BE2C (cell line): ENCODE measurements around the gene SPP2.

Source experiments
- DNase-seq: peaks from one replicate; pipeline ENCODE4 v3.0.0-alpha.2; 2020
- H3K27me3 ChIP-seq: fragments of 250-450 bp; sonication (Bioruptor Pico); 2 replicates; pipeline ENCODE4 v1.5.1; 2020; ENCODE audit warnings: mild to moderate bottlenecking
- H3K36me3 ChIP-seq: fragments of 250-450 bp; sonication (Bioruptor Pico); 2 replicates; pipeline ENCODE4 v1.5.1; 2020; ENCODE audit warnings: mild to moderate bottlenecking
- H3K4me1 ChIP-seq: fragments of 250-450 bp; sonication (Bioruptor Pico); 2 replicates; pipeline ENCODE4 v1.5.1; 2020
- H3K4me3 ChIP-seq: 2 replicates; pipeline ENCODE4 v1.5.1; 2011; ENCODE audit warnings: low read depth, low read length
- H3K9me3 ChIP-seq: fragments of 250-450 bp; sonication (Bioruptor Pico); 2 replicates; pipeline ENCODE4 v1.5.1; 2020
- TF ChIP-seq, protein P1 (sequence below): IDR thresholded peaks from 2 replicates; pipeline ENCODE4 v1.5.1; 2012; ENCODE audit warnings: mild to moderate bottlenecking, low read depth, low read length

The SPP2 gene

DNA sequence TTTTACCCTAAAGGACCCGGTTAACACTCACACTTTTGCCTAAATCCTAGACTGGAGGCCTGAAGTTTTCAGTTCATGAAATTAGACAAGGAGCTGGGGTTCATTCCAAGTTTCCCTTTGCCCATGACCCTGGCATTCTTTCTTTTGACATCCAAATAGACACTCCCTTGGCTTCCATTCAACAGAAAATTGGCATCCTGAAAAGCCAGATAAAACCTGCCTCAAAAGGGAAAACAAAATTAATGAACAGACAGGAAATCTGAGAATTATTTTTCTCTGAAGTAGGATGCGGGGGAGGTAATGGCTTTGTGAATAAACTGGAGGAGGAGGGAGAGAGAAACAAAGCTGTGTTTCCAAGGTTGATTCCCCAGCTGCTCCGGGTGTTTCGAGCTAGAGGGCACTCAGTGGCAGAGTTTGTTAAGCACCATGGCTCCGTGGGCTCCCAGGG is 41.0 kb downstream of the SPP2 start:
- H3K9me3 ChIP-seq = no peaks in the 10 kb centered on the region
- H3K27me3 ChIP-seq = no peaks in the 10 kb centered on the region
- H3K4me3 ChIP-seq = peak overlapping the region; percentile 15
- TF ChIP-seq, protein P1, sequence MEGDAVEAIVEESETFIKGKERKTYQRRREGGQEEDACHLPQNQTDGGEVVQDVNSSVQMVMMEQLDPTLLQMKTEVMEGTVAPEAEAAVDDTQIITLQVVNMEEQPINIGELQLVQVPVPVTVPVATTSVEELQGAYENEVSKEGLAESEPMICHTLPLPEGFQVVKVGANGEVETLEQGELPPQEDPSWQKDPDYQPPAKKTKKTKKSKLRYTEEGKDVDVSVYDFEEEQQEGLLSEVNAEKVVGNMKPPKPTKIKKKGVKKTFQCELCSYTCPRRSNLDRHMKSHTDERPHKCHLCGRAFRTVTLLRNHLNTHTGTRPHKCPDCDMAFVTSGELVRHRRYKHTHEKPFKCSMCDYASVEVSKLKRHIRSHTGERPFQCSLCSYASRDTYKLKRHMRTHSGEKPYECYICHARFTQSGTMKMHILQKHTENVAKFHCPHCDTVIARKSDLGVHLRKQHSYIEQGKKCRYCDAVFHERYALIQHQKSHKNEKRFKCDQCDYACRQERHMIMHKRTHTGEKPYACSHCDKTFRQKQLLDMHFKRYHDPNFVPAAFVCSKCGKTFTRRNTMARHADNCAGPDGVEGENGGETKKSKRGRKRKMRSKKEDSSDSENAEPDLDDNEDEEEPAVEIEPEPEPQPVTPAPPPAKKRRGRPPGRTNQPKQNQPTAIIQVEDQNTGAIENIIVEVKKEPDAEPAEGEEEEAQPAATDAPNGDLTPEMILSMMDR = no peak
- peaks cover 12% of the 10 kb centered on the region for H3K4me1 ChIP-seq
- no peak for DNase-seq
- no peaks in the 10 kb centered on the region for H3K36me3 ChIP-seq

DNA sequence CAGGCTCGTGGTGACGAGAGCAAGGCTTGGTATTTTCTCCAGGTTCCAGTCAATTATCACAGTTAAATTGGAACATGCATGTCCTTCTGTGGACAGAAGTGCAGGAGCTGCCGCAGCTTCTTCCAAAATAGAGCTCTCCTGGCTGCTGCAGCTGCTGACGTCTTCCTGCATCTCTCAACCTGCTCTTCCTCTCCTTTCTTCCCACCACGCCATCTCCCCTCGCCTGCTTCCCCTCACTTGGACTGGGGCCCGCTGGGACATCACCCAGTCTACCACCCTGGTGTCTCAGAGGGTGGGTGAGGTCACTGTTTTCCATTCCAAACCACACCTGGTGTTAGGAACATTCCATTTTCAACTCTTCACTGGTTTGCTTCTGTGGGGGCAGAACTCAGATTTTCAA is 41.4 kb downstream of the SPP2 start:
- no peak for DNase-seq
- no peaks in the 10 kb centered on the region for H3K36me3 ChIP-seq
- TF ChIP-seq, protein P1 = no peak
- no peaks in the 10 kb centered on the region for H3K27me3 ChIP-seq
- H3K4me1 ChIP-seq = peaks cover 12% of the 10 kb centered on the region
- no peaks in the 10 kb centered on the region for H3K9me3 ChIP-seq
- peak overlapping the region; percentile 15 for H3K4me3 ChIP-seq

DNA sequence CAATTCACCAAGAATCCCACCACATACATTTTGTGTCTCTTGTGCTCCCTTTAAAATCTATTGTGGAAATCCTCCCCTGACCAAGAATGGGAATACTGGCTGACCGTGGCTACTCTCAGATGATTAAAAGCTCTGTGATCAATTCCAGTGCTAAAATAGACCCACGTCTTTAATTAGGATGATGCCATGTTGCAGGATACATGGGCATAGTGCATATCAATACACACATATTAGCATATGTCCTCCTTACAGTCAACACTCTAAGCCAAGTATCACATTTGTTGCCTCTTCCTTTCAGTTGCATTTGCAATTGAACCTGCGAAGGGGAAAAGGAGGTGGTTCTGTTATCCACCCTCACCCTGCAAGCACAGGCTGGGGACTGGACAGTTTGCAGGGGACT is 41.8 kb downstream of the SPP2 start:
- Histone ChIP-seq H3K4me3 (no peak overlapping the region), H3K4me1 (peaks cover 12% of the 10 kb centered on the region)

DNA sequence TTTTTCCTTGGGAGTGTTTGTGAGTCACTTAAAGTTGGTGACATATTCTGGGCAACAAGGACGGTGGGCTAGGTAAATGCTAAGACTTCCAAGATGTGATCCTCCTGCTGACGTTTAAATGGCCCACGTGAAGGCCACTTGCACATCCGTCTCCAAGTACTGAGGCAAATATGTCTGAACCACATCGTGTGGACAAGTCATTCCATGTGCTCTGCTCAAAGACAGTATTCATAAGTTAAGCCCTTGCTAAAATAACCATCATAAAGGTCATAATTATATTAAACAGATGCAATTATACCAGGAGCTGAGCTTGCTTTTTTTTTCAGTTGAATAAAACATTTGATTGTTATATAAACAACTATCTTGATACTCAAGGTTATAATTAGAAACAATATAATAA is 44.8 kb downstream of the SPP2 start:
- Histone ChIP-seq H3K4me3 (no peak overlapping the region), H3K4me1 (peaks cover 18% of the 10 kb centered on the region), H3K36me3 (no peaks in the 10 kb centered on the region), H3K9me3 (no peaks in the 10 kb centered on the region), H3K27me3 (no peaks in the 10 kb centered on the region)
- no peak for DNase-seq
- TF ChIP-seq, protein P1 = no peak

More for the DNA sequence above, 41.8 kb downstream of the SPP2 start:
- Histone ChIP-seq H3K36me3 (no peaks in the 10 kb centered on the region), H3K27me3 (no peaks in the 10 kb centered on the region), H3K9me3 (no peaks in the 10 kb centered on the region)
- TF ChIP-seq, protein P1 = no peak
- no peak for DNase-seq

DNA sequence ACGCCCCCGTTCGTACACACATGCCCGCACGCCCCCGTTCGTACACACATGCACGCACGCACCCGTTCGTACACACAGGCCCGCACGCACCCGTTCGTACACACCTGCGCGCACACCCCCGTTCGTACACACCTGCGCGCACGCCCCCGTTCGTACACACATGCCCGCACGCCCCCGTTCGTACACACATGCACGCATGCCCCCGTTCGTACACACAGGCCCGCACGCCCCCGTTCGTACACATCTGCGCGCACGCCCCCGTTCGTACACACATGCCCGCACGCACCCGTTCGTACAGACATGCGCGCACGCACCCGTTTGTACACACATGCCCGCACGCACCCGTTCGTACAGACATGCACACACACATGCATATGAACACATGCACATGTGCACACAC is 45.7 kb downstream of the SPP2 start:
- peaks cover 17% of the 10 kb centered on the region for H3K4me1 ChIP-seq
- H3K9me3 ChIP-seq = no peaks in the 10 kb centered on the region
- DNase-seq = no peak
- no peaks in the 10 kb centered on the region for H3K36me3 ChIP-seq
- TF ChIP-seq, protein P1 = no peak
- H3K4me3 ChIP-seq = no peak overlapping the region
- no peaks in the 10 kb centered on the region for H3K27me3 ChIP-seq

DNA sequence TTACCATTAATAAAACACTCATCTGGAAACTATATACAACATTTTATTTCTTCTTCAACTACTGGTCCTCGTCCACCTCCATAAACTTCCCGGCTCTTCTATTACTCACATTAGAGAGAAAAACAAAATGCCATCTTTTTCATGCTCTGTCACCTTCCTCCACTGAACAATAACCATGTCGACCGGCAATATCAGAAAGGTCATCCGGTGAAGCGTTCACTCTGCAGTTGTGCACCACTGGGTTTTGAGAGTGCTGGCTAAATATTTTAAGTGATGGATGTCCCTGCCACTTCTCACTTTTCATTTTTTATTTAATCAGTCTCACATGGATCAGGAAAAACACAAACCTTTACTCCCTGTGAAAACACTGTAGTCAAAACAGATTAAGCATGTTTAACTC is 48.2 kb downstream of the SPP2 start:
- H3K4me3 ChIP-seq = no peak overlapping the region
- H3K36me3 ChIP-seq = no peaks in the 10 kb centered on the region
- H3K4me1 ChIP-seq = peaks cover 6% of the 10 kb centered on the region
- H3K9me3 ChIP-seq = no peaks in the 10 kb centered on the region
- no peak for DNase-seq
- no peaks in the 10 kb centered on the region for H3K27me3 ChIP-seq
- TF ChIP-seq, protein P1 = no peak
